Vagina (tissue), 2 donors: ENCODE results near the gene SMIM35. TPM values are rescaled to one million over a fixed set of nuclear protein-coding genes. Genes with fewer than 3 reads are reported as not detected.

Source experiments
- DNase-seq, 2 donors: peaks; one replicate each; pipeline ENCODE4 v3.0.0-alpha.2; 2017; ENCODE audit errors: extremely low spot score in 2 of 2
- H3K27ac ChIP-seq: fragments of 200-600 bp; sonication (generic); one replicate; pipeline ENCODE4 v1.5.1; 2019
- H3K27me3 ChIP-seq: fragments of 200-600 bp; sonication (generic); one replicate; pipeline ENCODE4 v1.5.1; 2019
- H3K36me3 ChIP-seq, 2 donors: fragments of 200-600 bp; sonication (generic); one replicate each; pipeline ENCODE4 v1.5.1; 2017 to 2019
- H3K4me1 ChIP-seq: fragments of 200-600 bp; sonication (generic); one replicate; pipeline ENCODE4 v1.5.1; 2019
- H3K4me3 ChIP-seq, 2 donors: fragments of 200-600 bp; sonication (generic); 1 replicate in 1 of 2; 2 replicates in 1 of 2; pipeline ENCODE4 v1.5.1; 2016 to 2019
- H3K9me3 ChIP-seq: fragments of 200-600 bp; sonication (generic); one replicate; pipeline ENCODE4 v1.5.1; 2019
- CTCF ChIP-seq, 3 experiments: fragments of 450-650 bp in 2 of 3; fragments of 200-600 bp in 1 of 3; sonication (generic) in 1 of 3; IDR thresholded peaks; one replicate each; pipeline ENCODE4 v1.5.1; 2017 to 2019; ENCODE audit warnings: antibody characterized with exemption in 3 of 3, mild to moderate bottlenecking in 2 of 3, moderate library complexity in 2 of 3
- POLR2A ChIP-seq, 2 donors: fragments of 450-650 bp; IDR thresholded peaks; one replicate each; pipeline ENCODE4 v1.6.1; 2017; ENCODE audit warnings: antibody characterized with exemption in 2 of 2, mild to moderate bottlenecking in 2 of 2, moderate library complexity in 2 of 2
- POLR2AphosphoS5 ChIP-seq, 2 donors: sonication (generic); formaldehyde crosslinking; IDR thresholded peaks; one replicate each; pipeline ENCODE4 v1.9.0; 2017; ENCODE audit warnings: antibody characterized with exemption in 2 of 2, mild to moderate bottlenecking in 2 of 2, low read depth in 1 of 2; ENCODE audit not compliant: insufficient read depth in 1 of 2
- intact Hi-C: fragments of 100-400 bp; cut with DNase I; formaldehyde crosslinking; loops from one replicate; pipeline ENCODE4 v1.15.1; 2023
- total RNA-seq: library from RNA; depleted of rRNA; stranded (reverse); fragments of >200 nt; gene quantifications from one replicate; pipeline ENCODE4 v1.2.3, GENCODE V29; 2016

SMIM35 gene
- total RNA-seq, 1 donor from 2014 or later: not detected

GRCh38 chr11:118047749-118048148, 39.0 kb downstream of the SMIM35 start:
- Histone ChIP-seq H3K4me1 (no peaks in the 10 kb centered on the region), H3K27ac (no peak overlapping the region), H3K36me3 (no peaks in the 10 kb centered on the region), H3K9me3 (no peaks in the 10 kb centered on the region), H3K4me3 (no peak overlapping the region), H3K27me3 (no peaks in the 10 kb centered on the region)
- no peak for TF ChIP-seq CTCF (IDR thresholded peaks at IDR 0.05)
- no peak for TF ChIP-seq POLR2A (IDR thresholded peaks at IDR 0.05)
- TF ChIP-seq POLR2AphosphoS5 (IDR thresholded peaks at IDR 0.05; ENCODE audit: insufficient read depth in 1 of 2, low read depth in 1 of 2): no peak
- peak in 1 of 2 donors; percentile 70 for DNase-seq
- intact Hi-C loops: no loop called here

- intact Hi-C loops: no loop called here
- H3K27ac ChIP-seq: no peak overlapping the region
- H3K27me3 ChIP-seq: no peaks in the 10 kb centered on the region
- H3K4me1 ChIP-seq: no peaks in the 10 kb centered on the region
- no peak for DNase-seq
- H3K4me3 ChIP-seq: no peak overlapping the region
- H3K9me3 ChIP-seq: no peaks in the 10 kb centered on the region
- no peaks in the 10 kb centered on the region for H3K36me3 ChIP-seq
- no peak for TF ChIP-seq CTCF (IDR thresholded peaks at IDR 0.05)
- no peak for TF ChIP-seq POLR2AphosphoS5 (IDR thresholded peaks at IDR 0.05; ENCODE audit: insufficient read depth in 1 of 2, low read depth in 1 of 2)
- no peak for TF ChIP-seq POLR2A (IDR thresholded peaks at IDR 0.05)
These were observed 39.6 kb downstream of the SMIM35 start for GRCh38 chr11:118046964-118047700.

- H3K27me3 ChIP-seq: no peaks in the 10 kb centered on the region
- H3K4me1 ChIP-seq: no peaks in the 10 kb centered on the region
- no peaks in the 10 kb centered on the region for H3K9me3 ChIP-seq
- H3K36me3 ChIP-seq: no peaks in the 10 kb centered on the region
- TF ChIP-seq POLR2AphosphoS5 (IDR thresholded peaks at IDR 0.05; ENCODE audit: insufficient read depth in 1 of 2, low read depth in 1 of 2): no peak
- TF ChIP-seq POLR2A (IDR thresholded peaks at IDR 0.05): no peak
- no peak for TF ChIP-seq CTCF (IDR thresholded peaks at IDR 0.05)
- no peak overlapping the region for H3K27ac ChIP-seq
- DNase-seq: peak in 1 of 2 donors; percentile 69
- no peak overlapping the region for H3K4me3 ChIP-seq
- intact Hi-C loops: no loop called here
These were observed 40.5 kb downstream of the SMIM35 start for GRCh38 chr11:118046051-118046963.

- no peak for TF ChIP-seq POLR2AphosphoS5 (IDR thresholded peaks at IDR 0.05; ENCODE audit: insufficient read depth in 1 of 2, low read depth in 1 of 2)
- no peak for TF ChIP-seq POLR2A (IDR thresholded peaks at IDR 0.05)
- no peak for TF ChIP-seq CTCF (IDR thresholded peaks at IDR 0.05)
- no peaks in the 10 kb centered on the region for H3K27me3 ChIP-seq
- intact Hi-C loops: no loop called here
These were observed 41.6 kb downstream of the SMIM35 start for GRCh38 chr11:118045191-118045590.

More at GRCh38 chr11:118045191-118045590, 41.6 kb downstream of the SMIM35 start:
- no peaks in the 10 kb centered on the region for H3K36me3 ChIP-seq
- no peaks in the 10 kb centered on the region for H3K4me1 ChIP-seq
- no peak overlapping the region for H3K4me3 ChIP-seq
- no peak overlapping the region for H3K27ac ChIP-seq
- DNase-seq: no peak
- H3K9me3 ChIP-seq: no peaks in the 10 kb centered on the region
